ENCODE data around the gene LYPD6. TPM values are rescaled to one million over a fixed set of nuclear protein-coding genes. Genes with fewer than 3 reads are reported as not detected.

Gene LYPD6
- total and polyA plus RNA-seq, 2 donors (not counting 3 experiments of a cell fraction or from before 2014, with no cell fraction given): 3.0 to 4.0 TPM

DNA sequence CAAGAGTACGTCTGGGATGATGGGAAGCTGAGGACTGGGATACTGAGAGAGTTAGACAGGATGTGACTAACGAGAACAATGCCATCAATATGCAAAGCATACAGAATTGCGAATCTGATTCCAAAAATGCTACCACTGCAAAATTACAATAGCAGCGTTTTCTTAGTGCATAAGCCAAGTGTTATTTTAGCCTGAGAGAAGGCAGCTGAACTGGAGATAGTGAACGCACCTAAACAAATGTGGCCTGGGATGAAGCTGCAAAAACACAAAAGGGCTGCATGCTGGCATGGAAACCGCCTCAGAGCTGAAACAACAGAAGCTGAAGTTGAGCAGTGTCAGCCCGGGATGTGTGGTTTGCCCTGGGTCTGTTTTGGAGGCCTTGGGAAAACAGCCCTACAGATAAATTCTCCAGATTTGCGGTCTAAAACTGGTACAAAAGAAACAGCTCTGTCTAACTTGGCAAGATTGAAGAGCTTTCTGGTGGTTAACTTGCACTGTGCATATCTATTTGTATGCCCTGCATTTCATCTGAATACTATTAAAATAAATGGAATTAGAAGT, 45.5 kb downstream of the LYPD6 start:
- ChIA-PET POLR2A (no interaction called here), CTCF (interaction anchor here (0.8 to 2.0 kb wide), 3 partner anchors 10 to 46 kb away, joined by 3 to 11 read pairs (median 5); no protein-coding TSS in a partner anchor)
- Histone ChIP-seq H3K4me3 (replicated peaks in 1 of 3; ENCODE audit: insufficient read depth in 1 of 3, low read depth in 1 of 3, low read length in 3 of 3) (no peak overlapping the region), H3K27me3 (ENCODE audit: control insufficient read depth in 2 of 2, insufficient read depth in 2 of 2, low read length in 2 of 2) (no peaks in the 10 kb centered on the region), H3K9me1 (replicated peaks; ENCODE audit: control insufficient read depth, extremely low read depth, insufficient read depth, low read length) (no peaks in the 10 kb centered on the region), H3K9ac (replicated peaks; ENCODE audit: extremely low read depth, insufficient read depth, low read length) (no peak overlapping the region), H3K4me2 (ENCODE audit: insufficient read depth, low read length) (no peak overlapping the region), H2AFZ (ENCODE audit: low read depth, low read length) (no peak overlapping the region), H3K4me1 (ENCODE audit: control insufficient read depth, extremely low read depth, insufficient read depth, low read length) (no peaks in the 10 kb centered on the region), H3K27ac (ENCODE audit: insufficient read depth, low read depth, low read length) (peak overlapping the region; percentile 36), H4K20me1 (replicated peaks; ENCODE audit: control insufficient read depth, extremely low read depth, insufficient read depth, low read length) (no peaks in the 10 kb centered on the region), H3K79me2 (ENCODE audit: control insufficient read depth, insufficient read depth, low read length) (no peaks in the 10 kb centered on the region), H3K9me3 (replicated peaks; ENCODE audit: control insufficient read depth, insufficient read depth, low read length) (no peaks in the 10 kb centered on the region), H3K36me3 (ENCODE audit: control insufficient read depth in 2 of 2, extremely low read depth in 1 of 2, insufficient read depth in 2 of 2, low read length in 2 of 2) (no peaks in the 10 kb centered on the region)
- peak; percentile 90 for DNase-seq (ENCODE audit: low read depth, low spot score)
- BruUV-seq (replicated peaks): no TSS peak
- intact Hi-C loops (cut with micrococcal nuclease): no loop called here
- no peak for TF ChIP-seq POLR2AphosphoS5 (IDR thresholded peaks at IDR 0.05; ENCODE audit: insufficient read depth, low read depth, low read length)
- TF ChIP-seq FOS (IDR thresholded peaks at IDR 0.05; ENCODE audit: borderline replicate concordance, insufficient read depth, low read length): peak; percentile 41
- TF ChIP-seq JUN (IDR thresholded peaks at IDR 0.05; ENCODE audit: borderline replicate concordance, insufficient read depth, insufficient read length, low read depth): peak; percentile 21
- peak; percentile 6 for TF ChIP-seq GATA2 (IDR thresholded peaks at IDR 0.05; ENCODE audit: insufficient read depth, insufficient read length, low read depth, low read length)
- peak; percentile 80 for FAIRE-seq
- dilution Hi-C loops (cut with MboI; ENCODE audit: extremely low pct_ligation_motif_present, low sequenced_read_pairs): no loop called here

GRCh38 chr2:149380205-149380604, 49.8 kb downstream of the LYPD6 start:
- ChIA-PET POLR2A (no interaction called here), CTCF (no interaction called here)
- Histone ChIP-seq H3K27ac (ENCODE audit: insufficient read depth, low read depth, low read length) (no peak overlapping the region), H3K9me1 (replicated peaks; ENCODE audit: control insufficient read depth, extremely low read depth, insufficient read depth, low read length) (no peaks in the 10 kb centered on the region), H3K4me1 (ENCODE audit: control insufficient read depth, extremely low read depth, insufficient read depth, low read length) (no peaks in the 10 kb centered on the region), H3K9me3 (replicated peaks; ENCODE audit: control insufficient read depth, insufficient read depth, low read length) (no peaks in the 10 kb centered on the region), H3K9ac (replicated peaks; ENCODE audit: extremely low read depth, insufficient read depth, low read length) (no peak overlapping the region), H3K4me3 (replicated peaks in 1 of 3; ENCODE audit: insufficient read depth in 1 of 3, low read depth in 1 of 3, low read length in 3 of 3) (no peak overlapping the region), H2AFZ (ENCODE audit: low read depth, low read length) (no peak overlapping the region), H3K79me2 (ENCODE audit: control insufficient read depth, insufficient read depth, low read length) (no peaks in the 10 kb centered on the region), H3K27me3 (ENCODE audit: control insufficient read depth in 2 of 2, insufficient read depth in 2 of 2, low read length in 2 of 2) (no peaks in the 10 kb centered on the region), H3K36me3 (ENCODE audit: control insufficient read depth in 2 of 2, extremely low read depth in 1 of 2, insufficient read depth in 2 of 2, low read length in 2 of 2) (no peaks in the 10 kb centered on the region), H4K20me1 (replicated peaks; ENCODE audit: control insufficient read depth, extremely low read depth, insufficient read depth, low read length) (no peaks in the 10 kb centered on the region), H3K4me2 (ENCODE audit: insufficient read depth, low read length) (no peak overlapping the region)
- dilution Hi-C loops (cut with MboI; ENCODE audit: extremely low pct_ligation_motif_present, low sequenced_read_pairs) (no loop called here), intact Hi-C loops (cut with micrococcal nuclease) (no loop called here)
- FAIRE-seq (no peak), DNase-seq (ENCODE audit: low read depth, low spot score) (no peak)
- TF ChIP-seq JUN (IDR thresholded peaks at IDR 0.05; ENCODE audit: borderline replicate concordance, insufficient read depth, insufficient read length, low read depth) (no peak), EZH2 (IDR thresholded peaks at IDR 0.05; ENCODE audit: borderline replicate concordance, low read depth, low read length, severe bottlenecking) (no peak)
- BruUV-seq (replicated peaks): no TSS peak

All from endothelial cell of umbilical vein (primary cell).